ENCODE data around the gene QRICH2. TPM values are rescaled to one million over a fixed set of nuclear protein-coding genes. Genes with fewer than 3 reads are reported as not detected.
A peak's percentile ranks its signal among the peaks of the same experiment; 100 is the strongest.

Gene QRICH2
- total and polyA plus RNA-seq, 2 donors from 2014 or later: 2.0 to 2.5 TPM

GRCh38 chr17:76331083-76331482 lies 23.0 kb upstream of the QRICH2 start:
- no peak for TF ChIP-seq CTCF (IDR thresholded peaks at IDR 0.05; ENCODE audit: borderline replicate concordance, extremely low read depth, insufficient read depth)
- H3K4me1 ChIP-seq (ENCODE audit: control insufficient read depth in 2 of 3, insufficient read depth in 2 of 3, low read depth in 1 of 3, low read length in 3 of 3): peaks cover 0 to 5% (median 0%) of the 10 kb centered on the region in 3 donors
- H3K36me3 ChIP-seq (ENCODE audit: control insufficient read depth in 2 of 3, insufficient read depth in 3 of 3, low read length in 3 of 3): peaks cover 3 to 25% (median 9%) of the 10 kb centered on the region in 3 donors
- no peak for DNase-seq
- no peaks in the 10 kb centered on the region for H3K27me3 ChIP-seq (ENCODE audit: control insufficient read depth, insufficient read depth, low read length)
- H3K4me3 ChIP-seq (ENCODE audit: low read length in 3 of 3): no peak overlapping the region
- intact Hi-C loops (cut with DNase I): no loop called here
- no peak overlapping the region for H3K9ac ChIP-seq (ENCODE audit: low read length in 3 of 3)
- no peak overlapping the region for H3K27ac ChIP-seq (ENCODE audit: low read depth in 2 of 2, low read length in 2 of 2)
- no peaks in the 10 kb centered on the region for H3K9me3 ChIP-seq (ENCODE audit: control insufficient read depth in 2 of 3, insufficient read depth in 1 of 3, low read length in 3 of 3)
- no peak for FAIRE-seq

- no peak overlapping the region for H3K27ac ChIP-seq (ENCODE audit: low read depth in 2 of 2, low read length in 2 of 2)
- H3K4me3 ChIP-seq (ENCODE audit: low read length in 3 of 3): no peak overlapping the region
- no peak overlapping the region for H3K9ac ChIP-seq (ENCODE audit: low read length in 3 of 3)
- H3K4me1 ChIP-seq (ENCODE audit: control insufficient read depth in 2 of 3, insufficient read depth in 2 of 3, low read depth in 1 of 3, low read length in 3 of 3): peaks cover 0 to 5% (median 0%) of the 10 kb centered on the region in 3 donors
- no peaks in the 10 kb centered on the region for H3K9me3 ChIP-seq (ENCODE audit: control insufficient read depth in 2 of 3, insufficient read depth in 1 of 3, low read length in 3 of 3)
- FAIRE-seq: no peak
- TF ChIP-seq CTCF (IDR thresholded peaks at IDR 0.05; ENCODE audit: borderline replicate concordance, extremely low read depth, insufficient read depth): no peak
- DNase-seq: no peak
- H3K36me3 ChIP-seq (ENCODE audit: control insufficient read depth in 2 of 3, insufficient read depth in 3 of 3, low read length in 3 of 3): peaks cover 3 to 25% (median 9%) of the 10 kb centered on the region in 3 donors
- intact Hi-C loops (cut with DNase I): no loop called here
- no peaks in the 10 kb centered on the region for H3K27me3 ChIP-seq (ENCODE audit: control insufficient read depth, insufficient read depth, low read length)
Measured at GRCh38 chr17:76329664-76330063, 21.6 kb upstream of the QRICH2 start.

GRCh38 chr17:76327696-76328095 lies 19.6 kb upstream of the QRICH2 start:
- no peak overlapping the region for H3K4me3 ChIP-seq (ENCODE audit: low read length in 3 of 3)
- intact Hi-C loops (cut with DNase I): no loop called here
- peaks cover 0 to 5% (median 0%) of the 10 kb centered on the region in 3 donors for H3K4me1 ChIP-seq (ENCODE audit: control insufficient read depth in 2 of 3, insufficient read depth in 2 of 3, low read depth in 1 of 3, low read length in 3 of 3)
- DNase-seq: no peak
- H3K9me3 ChIP-seq (ENCODE audit: control insufficient read depth in 2 of 3, insufficient read depth in 1 of 3, low read length in 3 of 3): no peaks in the 10 kb centered on the region
- no peak overlapping the region for H3K9ac ChIP-seq (ENCODE audit: low read length in 3 of 3)
- no peak for TF ChIP-seq CTCF (IDR thresholded peaks at IDR 0.05; ENCODE audit: borderline replicate concordance, extremely low read depth, insufficient read depth)
- H3K36me3 ChIP-seq (ENCODE audit: control insufficient read depth in 2 of 3, insufficient read depth in 3 of 3, low read length in 3 of 3): peaks cover 3 to 25% (median 9%) of the 10 kb centered on the region in 3 donors
- H3K27ac ChIP-seq (ENCODE audit: low read depth in 2 of 2, low read length in 2 of 2): no peak overlapping the region
- FAIRE-seq: no peak
- no peaks in the 10 kb centered on the region for H3K27me3 ChIP-seq (ENCODE audit: control insufficient read depth, insufficient read depth, low read length)

GRCh38 chr17:76326306-76326705 lies 18.2 kb upstream of the QRICH2 start:
- intact Hi-C loops (cut with DNase I): no loop called here
- Histone ChIP-seq H3K9ac (ENCODE audit: low read length in 3 of 3) (peak overlapping the region in 1 of 3 donors; percentile 3), H3K4me3 (ENCODE audit: low read length in 3 of 3) (no peak overlapping the region), H3K4me1 (ENCODE audit: control insufficient read depth in 2 of 3, insufficient read depth in 2 of 3, low read depth in 1 of 3, low read length in 3 of 3) (peaks cover 0 to 5% (median 0%) of the 10 kb centered on the region in 3 donors), H3K27me3 (ENCODE audit: control insufficient read depth, insufficient read depth, low read length) (no peaks in the 10 kb centered on the region), H3K9me3 (ENCODE audit: control insufficient read depth in 2 of 3, insufficient read depth in 1 of 3, low read length in 3 of 3) (no peaks in the 10 kb centered on the region), H3K27ac (ENCODE audit: low read depth in 2 of 2, low read length in 2 of 2) (no peak overlapping the region), H3K36me3 (ENCODE audit: control insufficient read depth in 2 of 3, insufficient read depth in 3 of 3, low read length in 3 of 3) (peaks cover 3 to 24% (median 9%) of the 10 kb centered on the region in 3 donors)
- DNase-seq (no peak), FAIRE-seq (no peak)
- no peak for TF ChIP-seq CTCF (IDR thresholded peaks at IDR 0.05; ENCODE audit: borderline replicate concordance, extremely low read depth, insufficient read depth)
